CD4-positive, alpha-beta T cell treated with Interleukin-17A for 4 hours (primary cell): ENCODE results near the gene LPAR1.

Experiments
- DNase-seq: peaks from one replicate; pipeline ENCODE4 v3.0.0-alpha.2; 2020; ENCODE audit warnings: mixed read lengths

LPAR1 gene

GRCh38 chr9:111037356-111037707 lies 938 bp downstream of the LPAR1 start:
- DNase-seq = no peak

- DNase-seq = no peak
Observed at GRCh38 chr9:111036946-111037345, 1.3 kb downstream of the LPAR1 start.

- no peak for DNase-seq
Observed at GRCh38 chr9:111036429-111036789, 1.9 kb downstream of the LPAR1 start.

GRCh38 chr9:111035543-111036428 lies 2.5 kb downstream of the LPAR1 start:
- DNase-seq = no peak

- DNase-seq = no peak
Observed at GRCh38 chr9:111034898-111035539, 3.3 kb downstream of the LPAR1 start.

GRCh38 chr9:111034170-111034897 lies 3.9 kb downstream of the LPAR1 start:
- DNase-seq = no peak

- DNase-seq = no peak
Observed at GRCh38 chr9:111030492-111030891, 7.8 kb downstream of the LPAR1 start.

- DNase-seq = no peak
Observed at GRCh38 chr9:111029260-111029659, 9.0 kb downstream of the LPAR1 start.

- no peak for DNase-seq
Observed at GRCh38 chr9:111027798-111028197, 10.5 kb downstream of the LPAR1 start.

- no peak for DNase-seq
Observed at GRCh38 chr9:111023128-111023527, 15.1 kb downstream of the LPAR1 start.

GRCh38 chr9:111020594-111020993 lies 17.7 kb downstream of the LPAR1 start:
- DNase-seq = no peak

- no peak for DNase-seq
Observed at GRCh38 chr9:111016426-111017045, 21.7 kb downstream of the LPAR1 start.

GRCh38 chr9:111016016-111016415 lies 22.3 kb downstream of the LPAR1 start:
- DNase-seq = no peak

- no peak for DNase-seq
Observed at GRCh38 chr9:111013707-111014106, 24.6 kb downstream of the LPAR1 start.

GRCh38 chr9:111013250-111013649 lies 25.0 kb downstream of the LPAR1 start:
- DNase-seq = no peak

- DNase-seq = no peak
Observed at GRCh38 chr9:111008158-111009075, 29.9 kb downstream of the LPAR1 start.

GRCh38 chr9:111005746-111006470 lies 32.4 kb downstream of the LPAR1 start:
- DNase-seq = no peak

GRCh38 chr9:111004936-111005335 lies 33.3 kb downstream of the LPAR1 start:
- DNase-seq = no peak

- DNase-seq = no peak
Observed at GRCh38 chr9:111003182-111003581, 35.1 kb downstream of the LPAR1 start.

- DNase-seq = no peak
Observed at GRCh38 chr9:111001526-111001925, 36.7 kb downstream of the LPAR1 start.

GRCh38 chr9:111000202-111000601 lies 38.1 kb downstream of the LPAR1 start:
- no peak for DNase-seq

- DNase-seq = no peak
Observed at GRCh38 chr9:110999379-110999778, 38.9 kb downstream of the LPAR1 start.
